Measurements from ENCODE around the gene TRIM71.

TRIM71 gene

DNA sequence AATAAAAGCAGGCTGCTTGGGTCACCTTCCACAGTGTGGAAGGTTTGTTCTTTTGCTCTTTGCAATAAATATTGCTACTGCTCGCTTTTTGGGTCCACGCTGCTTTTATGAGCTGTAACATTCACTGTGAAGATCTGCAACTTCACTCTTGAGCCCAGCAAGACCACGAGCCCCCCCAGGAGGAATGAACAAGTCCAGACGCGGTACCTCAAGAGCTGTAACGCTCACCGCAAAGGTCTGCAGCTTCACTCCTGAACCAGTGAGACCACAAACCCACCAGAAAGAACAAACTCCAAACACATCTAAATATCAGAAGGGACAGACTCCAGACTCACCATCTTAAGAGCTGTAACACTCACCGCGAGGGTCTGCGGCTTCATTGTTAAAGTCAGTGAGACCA is 86.2 kb downstream of the TRIM71 start:
- TF ChIP-seq, protein P1, sequence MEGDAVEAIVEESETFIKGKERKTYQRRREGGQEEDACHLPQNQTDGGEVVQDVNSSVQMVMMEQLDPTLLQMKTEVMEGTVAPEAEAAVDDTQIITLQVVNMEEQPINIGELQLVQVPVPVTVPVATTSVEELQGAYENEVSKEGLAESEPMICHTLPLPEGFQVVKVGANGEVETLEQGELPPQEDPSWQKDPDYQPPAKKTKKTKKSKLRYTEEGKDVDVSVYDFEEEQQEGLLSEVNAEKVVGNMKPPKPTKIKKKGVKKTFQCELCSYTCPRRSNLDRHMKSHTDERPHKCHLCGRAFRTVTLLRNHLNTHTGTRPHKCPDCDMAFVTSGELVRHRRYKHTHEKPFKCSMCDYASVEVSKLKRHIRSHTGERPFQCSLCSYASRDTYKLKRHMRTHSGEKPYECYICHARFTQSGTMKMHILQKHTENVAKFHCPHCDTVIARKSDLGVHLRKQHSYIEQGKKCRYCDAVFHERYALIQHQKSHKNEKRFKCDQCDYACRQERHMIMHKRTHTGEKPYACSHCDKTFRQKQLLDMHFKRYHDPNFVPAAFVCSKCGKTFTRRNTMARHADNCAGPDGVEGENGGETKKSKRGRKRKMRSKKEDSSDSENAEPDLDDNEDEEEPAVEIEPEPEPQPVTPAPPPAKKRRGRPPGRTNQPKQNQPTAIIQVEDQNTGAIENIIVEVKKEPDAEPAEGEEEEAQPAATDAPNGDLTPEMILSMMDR (IDR thresholded peaks at IDR 0.05; ENCODE audit: control insufficient read depth, extremely low read depth, insufficient read depth): no peak
- no peak overlapping the region for H3K4me3 ChIP-seq (ENCODE audit: low read depth, low read length)
- DNase-seq (ENCODE audit: low read depth): no peak

DNA sequence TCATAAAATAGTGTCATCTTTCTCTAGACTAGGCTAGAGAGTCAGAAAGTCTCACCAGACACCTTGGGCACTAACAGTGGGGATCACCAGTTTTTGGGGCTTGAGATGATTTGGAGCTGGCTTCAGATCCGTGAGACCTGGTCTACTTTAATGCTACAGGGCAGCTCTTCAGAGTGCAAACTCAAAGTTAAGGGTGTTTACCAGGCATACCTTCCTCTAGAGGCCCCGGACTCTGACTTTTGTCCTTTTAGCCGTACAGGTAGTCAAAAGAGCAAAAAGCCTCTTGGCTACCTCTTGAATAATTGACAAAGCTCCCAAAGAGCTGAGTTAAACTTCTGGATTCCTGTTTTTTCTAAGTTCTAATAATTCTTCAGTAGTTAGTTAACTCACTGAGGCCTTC is 92.2 kb downstream of the TRIM71 start:
- TF ChIP-seq, protein P1 (IDR thresholded peaks at IDR 0.05; ENCODE audit: control insufficient read depth, extremely low read depth, insufficient read depth): no peak
- DNase-seq (ENCODE audit: low read depth): no peak

DNA sequence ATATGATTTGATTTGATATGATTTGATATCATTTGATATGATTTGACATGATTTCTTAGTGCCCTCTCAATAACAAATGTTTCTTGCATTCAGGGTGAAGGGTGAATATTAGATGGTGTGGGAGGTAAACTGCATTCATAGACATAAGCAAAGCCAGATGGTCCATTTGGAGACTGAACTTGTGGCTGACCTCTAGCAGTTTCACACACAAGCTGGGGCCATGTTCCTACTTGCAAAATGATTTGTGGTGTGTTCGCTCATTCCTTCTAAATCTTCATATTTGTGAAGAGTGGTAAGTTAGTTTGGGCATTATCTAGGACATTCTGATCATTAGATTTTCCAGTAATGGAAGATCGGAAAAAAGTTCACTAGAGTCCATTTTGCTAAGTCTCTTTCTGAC is 93.2 kb downstream of the TRIM71 start:
- H3K4me3 ChIP-seq (ENCODE audit: low read depth, low read length): no peak overlapping the region
- no peak for DNase-seq (ENCODE audit: low read depth)
- TF ChIP-seq, protein P1 (IDR thresholded peaks at IDR 0.05; ENCODE audit: control insufficient read depth, extremely low read depth, insufficient read depth): no peak

More for the DNA sequence above, 92.2 kb downstream of the TRIM71 start:
- no peak overlapping the region for H3K4me3 ChIP-seq (ENCODE audit: low read depth, low read length)

DNA sequence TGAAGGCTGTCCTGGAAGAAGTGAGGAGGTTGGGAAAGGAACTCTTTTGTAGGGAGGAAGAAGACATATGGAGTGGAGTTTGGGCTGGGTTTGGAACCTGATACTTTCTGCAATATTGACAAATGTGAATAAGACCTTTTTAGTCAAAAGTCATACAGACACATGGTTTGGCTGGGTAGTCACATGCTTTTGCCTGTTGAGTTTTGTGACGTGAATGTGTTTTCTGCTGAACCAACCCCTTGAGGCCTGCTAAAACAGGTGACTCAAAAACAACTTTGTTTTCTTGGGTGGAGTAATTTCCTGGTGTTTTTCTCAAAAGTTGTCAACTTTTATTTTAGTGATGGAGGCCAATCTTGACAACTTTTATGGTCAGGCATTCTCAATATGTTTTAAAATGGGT is 94.2 kb downstream of the TRIM71 start:
- H3K4me3 ChIP-seq (ENCODE audit: low read depth, low read length): no peak overlapping the region
- TF ChIP-seq, protein P1 (IDR thresholded peaks at IDR 0.05; ENCODE audit: control insufficient read depth, extremely low read depth, insufficient read depth): no peak

DNA sequence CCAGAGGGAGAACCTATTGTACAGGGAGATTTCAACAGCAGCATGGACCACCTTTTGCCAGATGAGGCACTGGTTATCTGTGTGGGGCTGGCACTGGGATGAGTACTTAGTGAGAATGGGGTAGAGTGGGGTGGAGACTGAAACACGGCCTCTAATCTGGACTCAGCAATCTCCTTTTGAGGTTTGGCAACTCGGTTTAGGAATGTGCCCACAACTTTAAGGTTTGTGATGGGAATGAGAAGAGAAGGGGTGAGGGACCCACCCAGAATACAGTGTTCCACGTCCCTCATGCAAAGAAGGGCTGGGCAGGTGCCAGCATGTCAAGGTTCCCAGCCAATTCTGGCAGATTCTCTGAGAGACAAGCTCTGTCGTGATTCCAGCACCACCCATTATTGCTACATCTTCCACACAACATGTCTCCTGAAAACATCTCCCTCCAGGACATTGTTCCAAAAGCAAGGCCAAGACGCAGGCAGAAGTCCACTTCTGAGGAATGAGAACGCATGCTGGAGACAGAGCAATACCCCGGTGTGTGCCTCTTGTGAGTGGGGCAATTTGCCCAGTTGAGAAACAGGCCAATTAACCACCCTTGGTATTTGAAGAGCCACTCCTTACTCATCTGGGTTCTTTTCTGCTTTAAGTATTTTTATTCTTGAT is 96.1 kb downstream of the TRIM71 start:
- peak; percentile 0 for DNase-seq (ENCODE audit: low read depth)
- TF ChIP-seq, protein P1 (IDR thresholded peaks at IDR 0.05; ENCODE audit: control insufficient read depth, extremely low read depth, insufficient read depth): no peak
- H3K4me3 ChIP-seq (ENCODE audit: low read depth, low read length): no peak overlapping the region

More for the DNA sequence above, 94.2 kb downstream of the TRIM71 start:
- no peak for DNase-seq (ENCODE audit: low read depth)

DNA sequence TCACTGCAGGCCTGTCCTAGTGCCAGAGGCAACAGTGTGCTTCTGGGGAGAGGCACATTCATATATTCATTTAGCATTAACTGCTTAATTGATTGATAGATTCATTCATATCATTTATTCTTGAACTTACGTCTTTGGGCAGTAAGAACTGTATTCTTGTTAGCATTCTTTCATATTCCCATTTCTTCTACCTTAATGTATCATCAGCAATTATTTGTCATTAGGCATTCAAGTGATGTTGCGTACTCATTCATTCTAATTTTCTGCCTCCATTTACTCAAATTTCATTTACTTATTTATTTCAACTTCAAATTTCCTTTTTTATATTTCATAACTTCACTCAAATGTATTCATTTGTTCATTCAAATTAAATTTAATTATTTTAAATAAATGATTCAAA is 102.1 kb downstream of the TRIM71 start:
- H3K4me3 ChIP-seq (ENCODE audit: low read depth, low read length): no peak overlapping the region
- DNase-seq (ENCODE audit: low read depth): no peak
- TF ChIP-seq, protein P1 (IDR thresholded peaks at IDR 0.05; ENCODE audit: control insufficient read depth, extremely low read depth, insufficient read depth): no peak

DNA sequence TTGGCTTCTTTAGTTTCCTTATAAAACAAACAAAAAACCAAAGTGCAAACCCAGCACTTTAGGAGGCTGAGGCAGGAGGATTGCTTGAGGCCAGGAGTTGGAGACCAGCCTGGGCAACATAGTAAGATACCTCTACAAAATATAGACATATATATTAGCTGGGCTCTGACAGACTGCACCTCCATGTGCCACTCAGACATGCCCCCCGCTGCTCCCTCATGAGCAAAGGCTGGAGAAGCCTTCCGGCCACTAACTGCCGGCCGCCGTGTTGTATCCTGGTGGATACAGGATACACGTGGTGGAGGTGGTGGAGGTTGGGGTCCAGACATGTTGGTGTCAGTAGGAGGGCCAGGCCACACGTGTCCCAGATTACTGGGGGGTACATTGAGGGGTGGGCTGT is 104.3 kb downstream of the TRIM71 start:
- TF ChIP-seq, protein P1 (IDR thresholded peaks at IDR 0.05; ENCODE audit: control insufficient read depth, extremely low read depth, insufficient read depth): no peak
- no peak overlapping the region for H3K4me3 ChIP-seq (ENCODE audit: low read depth, low read length)
- DNase-seq (ENCODE audit: low read depth): no peak

All from LNCaP clone FGC (cell line).